Loucy (cell line): ENCODE data around the gene HORMAD1.

Experiments used
- EZH2phosphoT487 ChIP-seq: fragments of 200-600 bp; IDR thresholded peaks from 2 replicates; pipeline ENCODE4 v1.6.1; 2018; ENCODE audit warnings: antibody characterized with exemption, mild to moderate bottlenecking, moderate library complexity, borderline replicate concordance
- TF ChIP-seq, protein P1 (sequence below): fragments of 200-600 bp; sonication (generic); conservative IDR thresholded peaks from 2 replicates; pipeline ENCODE4 v1.5.1; 2014; ENCODE audit warnings: mild to moderate bottlenecking, antibody characterized with exemption, low read length

DNA sequence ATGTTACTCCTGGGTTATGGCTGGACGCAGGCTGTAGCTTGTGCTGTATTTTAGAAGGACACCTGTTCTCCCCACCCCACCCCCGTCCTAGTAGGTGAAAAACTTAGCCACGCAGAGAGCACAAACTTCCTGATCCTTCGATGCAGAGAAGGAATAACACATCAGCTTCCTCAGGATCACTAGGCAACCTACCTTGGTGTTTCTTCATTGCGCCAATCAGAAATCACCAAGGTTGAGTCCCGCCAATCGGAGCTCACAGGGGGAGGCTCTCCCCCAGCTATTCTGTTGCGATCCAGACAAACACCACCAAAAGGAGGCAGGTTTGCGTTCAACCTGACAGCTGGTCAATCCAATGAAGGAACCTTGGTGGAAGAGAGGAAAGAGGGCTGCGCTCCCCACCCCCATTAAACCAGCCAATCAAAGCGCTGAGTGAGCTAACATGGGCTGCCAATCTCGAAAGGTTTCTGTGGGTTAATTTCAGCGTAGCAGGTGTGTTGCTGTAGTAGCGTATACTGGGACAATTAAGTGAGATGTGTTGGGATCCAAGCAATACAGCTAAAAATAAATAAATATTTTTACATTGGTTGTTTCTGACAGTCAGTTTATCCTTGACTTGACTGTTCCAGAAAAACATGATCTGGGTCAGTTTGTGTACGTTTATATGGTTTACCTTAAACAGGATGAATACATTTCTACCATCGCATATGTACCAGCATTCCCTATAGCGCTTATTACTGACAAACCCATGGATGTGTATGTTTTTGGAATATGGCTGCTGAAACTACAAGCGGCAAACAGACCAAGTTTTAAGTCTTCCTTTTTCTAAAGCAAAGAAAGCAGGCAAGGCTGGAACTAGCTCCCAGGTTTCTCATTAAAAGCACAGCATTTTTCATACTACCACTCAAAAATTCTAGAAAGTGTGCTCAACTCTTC is 23.4 kb downstream of the HORMAD1 start, which contains the start of gene GOLPH3L:
- TF ChIP-seq, protein P1, sequence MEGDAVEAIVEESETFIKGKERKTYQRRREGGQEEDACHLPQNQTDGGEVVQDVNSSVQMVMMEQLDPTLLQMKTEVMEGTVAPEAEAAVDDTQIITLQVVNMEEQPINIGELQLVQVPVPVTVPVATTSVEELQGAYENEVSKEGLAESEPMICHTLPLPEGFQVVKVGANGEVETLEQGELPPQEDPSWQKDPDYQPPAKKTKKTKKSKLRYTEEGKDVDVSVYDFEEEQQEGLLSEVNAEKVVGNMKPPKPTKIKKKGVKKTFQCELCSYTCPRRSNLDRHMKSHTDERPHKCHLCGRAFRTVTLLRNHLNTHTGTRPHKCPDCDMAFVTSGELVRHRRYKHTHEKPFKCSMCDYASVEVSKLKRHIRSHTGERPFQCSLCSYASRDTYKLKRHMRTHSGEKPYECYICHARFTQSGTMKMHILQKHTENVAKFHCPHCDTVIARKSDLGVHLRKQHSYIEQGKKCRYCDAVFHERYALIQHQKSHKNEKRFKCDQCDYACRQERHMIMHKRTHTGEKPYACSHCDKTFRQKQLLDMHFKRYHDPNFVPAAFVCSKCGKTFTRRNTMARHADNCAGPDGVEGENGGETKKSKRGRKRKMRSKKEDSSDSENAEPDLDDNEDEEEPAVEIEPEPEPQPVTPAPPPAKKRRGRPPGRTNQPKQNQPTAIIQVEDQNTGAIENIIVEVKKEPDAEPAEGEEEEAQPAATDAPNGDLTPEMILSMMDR: no peak
- no peak for TF ChIP-seq EZH2phosphoT487
